Measurements from ENCODE around the gene MCFD2. TPM values are rescaled to one million over a fixed set of nuclear protein-coding genes. Genes with fewer than 3 reads are reported as not detected.
A peak's percentile ranks its signal among the peaks of the same experiment; 100 is the strongest.

The MCFD2 gene
- polyA plus RNA-seq, 3 donors from 2014 or later: 18.6 to 38.1 (median 27.4) TPM

- H3K9me3 Mint-ChIP-seq: peaks cover 0 to 3% (median 0%) of the 10 kb centered on the region in 6 donors
- DNase-seq: no peak
- H3K4me3 Mint-ChIP-seq: no peak overlapping the region
- H3K27me3 Mint-ChIP-seq (ENCODE audit: low read depth in 3 of 3): peaks cover 0 to 3% (median 1%) of the 10 kb centered on the region in 3 donors
- H3K4me1 Mint-ChIP-seq: no peaks in the 10 kb centered on the region
- H3K36me3 Mint-ChIP-seq: no peaks in the 10 kb centered on the region
- peak overlapping the region in 1 of 6 donors; percentile 25 for H3K27ac Mint-ChIP-seq
Observed at GRCh38 chr2:46871976-46872381, 43.6 kb downstream of the MCFD2 start.

- Mint-ChIP-seq H3K36me3 (peaks cover 0 to 4% (median 0%) of the 10 kb centered on the region in 3 donors), H3K9me3 (peaks cover 0 to 4% (median 2%) of the 10 kb centered on the region in 6 donors)
Observed at GRCh38 chr2:46870051-46870839, 45.4 kb downstream of the MCFD2 start.

GRCh38 chr2:46869621-46870020, 46.0 kb downstream of the MCFD2 start:
- no peak for DNase-seq
- Mint-ChIP-seq H3K9me3 (peaks cover 2 to 10% (median 4%) of the 10 kb centered on the region in 6 donors), H3K27ac (no peak overlapping the region), H3K36me3 (peaks cover 0 to 8% (median 0%) of the 10 kb centered on the region in 3 donors), H3K4me1 (no peaks in the 10 kb centered on the region), H3K4me3 (no peak overlapping the region), H3K27me3 (ENCODE audit: low read depth in 3 of 3) (peaks cover 0 to 3% (median 1%) of the 10 kb centered on the region in 3 donors)

More at GRCh38 chr2:46870051-46870839, 45.4 kb downstream of the MCFD2 start:
- Mint-ChIP-seq H3K4me3 (no peak overlapping the region), H3K27me3 (ENCODE audit: low read depth in 3 of 3) (peaks cover 0 to 3% (median 1%) of the 10 kb centered on the region in 3 donors), H3K27ac (no peak overlapping the region), H3K4me1 (no peaks in the 10 kb centered on the region)
- no peak for DNase-seq

GRCh38 chr2:46866770-46867246, 48.8 kb downstream of the MCFD2 start:
- no peaks in the 10 kb centered on the region for H3K4me1 Mint-ChIP-seq
- H3K27ac Mint-ChIP-seq: no peak overlapping the region
- peaks cover 0 to 8% (median 0%) of the 10 kb centered on the region in 3 donors for H3K36me3 Mint-ChIP-seq
- DNase-seq: no peak
- H3K9me3 Mint-ChIP-seq: peaks cover 2 to 11% (median 5%) of the 10 kb centered on the region in 6 donors
- H3K27me3 Mint-ChIP-seq (ENCODE audit: low read depth in 3 of 3): peaks cover 2 to 7% (median 3%) of the 10 kb centered on the region in 3 donors
- no peak overlapping the region for H3K4me3 Mint-ChIP-seq

- H3K4me3 Mint-ChIP-seq: no peak overlapping the region
- DNase-seq: no peak
- H3K36me3 Mint-ChIP-seq: peaks cover 0 to 8% (median 0%) of the 10 kb centered on the region in 3 donors
- peaks cover 3 to 6% (median 3%) of the 10 kb centered on the region in 3 donors for H3K27me3 Mint-ChIP-seq (ENCODE audit: low read depth in 3 of 3)
- no peaks in the 10 kb centered on the region for H3K4me1 Mint-ChIP-seq
- no peak overlapping the region for H3K27ac Mint-ChIP-seq
- peaks cover 2 to 11% (median 4%) of the 10 kb centered on the region in 6 donors for H3K9me3 Mint-ChIP-seq
Observed at GRCh38 chr2:46865181-46865970, 50.2 kb downstream of the MCFD2 start.

- no peak for DNase-seq
- peaks cover 3 to 6% (median 4%) of the 10 kb centered on the region in 3 donors for H3K27me3 Mint-ChIP-seq (ENCODE audit: low read depth in 3 of 3)
- H3K4me1 Mint-ChIP-seq: peaks cover 0 to 2% of the 10 kb centered on the region in 2 donors
- H3K36me3 Mint-ChIP-seq: peaks cover 0 to 8% (median 0%) of the 10 kb centered on the region in 3 donors
- no peak overlapping the region for H3K4me3 Mint-ChIP-seq
- H3K9me3 Mint-ChIP-seq: peaks cover 2 to 11% (median 4%) of the 10 kb centered on the region in 6 donors
- H3K27ac Mint-ChIP-seq: no peak overlapping the region
Observed at GRCh38 chr2:46863882-46864281, 51.7 kb downstream of the MCFD2 start.

- H3K4me3 Mint-ChIP-seq: no peak overlapping the region
- DNase-seq: no peak
- H3K27ac Mint-ChIP-seq: no peak overlapping the region
- H3K27me3 Mint-ChIP-seq (ENCODE audit: low read depth in 3 of 3): peaks cover 0 to 6% (median 4%) of the 10 kb centered on the region in 3 donors
- peaks cover 0 to 8% (median 0%) of the 10 kb centered on the region in 3 donors for H3K36me3 Mint-ChIP-seq
- H3K9me3 Mint-ChIP-seq: peaks cover 2 to 11% (median 4%) of the 10 kb centered on the region in 6 donors
- H3K4me1 Mint-ChIP-seq: peaks cover 8 to 13% of the 10 kb centered on the region in 2 donors
Observed at GRCh38 chr2:46862514-46862913, 53.1 kb downstream of the MCFD2 start.

- Mint-ChIP-seq H3K36me3 (peaks cover 0 to 8% (median 0%) of the 10 kb centered on the region in 3 donors), H3K27ac (no peak overlapping the region), H3K9me3 (peaks cover 2 to 11% (median 4%) of the 10 kb centered on the region in 6 donors), H3K27me3 (ENCODE audit: low read depth in 3 of 3) (peaks cover 0 to 6% (median 4%) of the 10 kb centered on the region in 3 donors), H3K4me1 (peaks cover 8 to 13% of the 10 kb centered on the region in 2 donors), H3K4me3 (no peak overlapping the region)
- DNase-seq: no peak
Observed at GRCh38 chr2:46861916-46862315, 53.7 kb downstream of the MCFD2 start.

- H3K4me3 Mint-ChIP-seq: no peak overlapping the region
- H3K36me3 Mint-ChIP-seq: no peaks in the 10 kb centered on the region
- H3K27ac Mint-ChIP-seq: peak overlapping the region in 1 of 6 donors; percentile 22
Observed at GRCh38 chr2:46859482-46859881, 56.1 kb downstream of the MCFD2 start.

GRCh38 chr2:46858702-46859090, 56.9 kb downstream of the MCFD2 start:
- H3K36me3 Mint-ChIP-seq: no peaks in the 10 kb centered on the region
- H3K4me3 Mint-ChIP-seq: no peak overlapping the region
- H3K27me3 Mint-ChIP-seq (ENCODE audit: low read depth in 3 of 3): peaks cover 0 to 5% (median 2%) of the 10 kb centered on the region in 3 donors
- H3K27ac Mint-ChIP-seq: peak overlapping the region in 2 of 6 donors; percentile 47 to 70
- peaks cover 0 to under 1% (median 0%) of the 10 kb centered on the region in 6 donors for H3K9me3 Mint-ChIP-seq
- H3K4me1 Mint-ChIP-seq: peaks cover 8 to 13% of the 10 kb centered on the region in 2 donors
- DNase-seq: no peak

More at GRCh38 chr2:46859482-46859881, 56.1 kb downstream of the MCFD2 start:
- no peak for DNase-seq
- peaks cover 8 to 13% of the 10 kb centered on the region in 2 donors for H3K4me1 Mint-ChIP-seq
- peaks cover 0 to 8% (median 4%) of the 10 kb centered on the region in 3 donors for H3K27me3 Mint-ChIP-seq (ENCODE audit: low read depth in 3 of 3)
- H3K9me3 Mint-ChIP-seq: peaks cover 0 to 4% (median 0%) of the 10 kb centered on the region in 6 donors

- Mint-ChIP-seq H3K9me3 (no peaks in the 10 kb centered on the region), H3K4me1 (peaks cover 8 to 13% of the 10 kb centered on the region in 2 donors), H3K27me3 (ENCODE audit: low read depth in 3 of 3) (peaks cover 0 to 5% (median 2%) of the 10 kb centered on the region in 3 donors), H3K4me3 (peak overlapping the region in 2 of 5 donors; percentile 17 to 25), H3K36me3 (no peaks in the 10 kb centered on the region), H3K27ac (peak overlapping the region in 4 of 6 donors; percentile 7 to 77 (median 39))
- peak; percentile 32 to 41 (median 36) for DNase-seq
Observed at GRCh38 chr2:46857871-46858701, 57.5 kb downstream of the MCFD2 start.

- peaks cover 8 to 13% of the 10 kb centered on the region in 2 donors for H3K4me1 Mint-ChIP-seq
- no peaks in the 10 kb centered on the region for H3K9me3 Mint-ChIP-seq
- H3K27me3 Mint-ChIP-seq (ENCODE audit: low read depth in 3 of 3): peaks cover 2% of the 10 kb centered on the region in 3 donors
- DNase-seq: no peak
- no peaks in the 10 kb centered on the region for H3K36me3 Mint-ChIP-seq
- H3K27ac Mint-ChIP-seq: no peak overlapping the region
- H3K4me3 Mint-ChIP-seq: no peak overlapping the region
Observed at GRCh38 chr2:46856336-46856735, 59.3 kb downstream of the MCFD2 start.

- no peak for DNase-seq
- Mint-ChIP-seq H3K27ac (no peak overlapping the region), H3K36me3 (no peaks in the 10 kb centered on the region), H3K4me1 (peaks cover 8 to 13% of the 10 kb centered on the region in 2 donors), H3K9me3 (no peaks in the 10 kb centered on the region), H3K27me3 (ENCODE audit: low read depth in 3 of 3) (peaks cover 2% of the 10 kb centered on the region in 3 donors), H3K4me3 (no peak overlapping the region)
Observed at GRCh38 chr2:46855805-46856204, 59.8 kb downstream of the MCFD2 start.
